ENCODE results near the gene STN1.

Gene STN1

GRCh38 chr10:103852856-103853255, 65.1 kb downstream of the STN1 start:
- Histone ChIP-seq H3K36me3 (ENCODE audit: insufficient read depth, low read length) (no peaks in the 10 kb centered on the region), H3F3A (ENCODE audit: insufficient read depth, low read length) (no peaks in the 10 kb centered on the region), H3K27me3 (ENCODE audit: insufficient read depth, low read length) (no peaks in the 10 kb centered on the region), H3K9ac (ENCODE audit: low read length) (no peak overlapping the region), H2AFZ (ENCODE audit: low read length) (no peak overlapping the region), H3K9me3 (ENCODE audit: low read length) (no peaks in the 10 kb centered on the region), H3K4me3 (ENCODE audit: low read depth, low read length, poor library complexity, severe bottlenecking) (no peak overlapping the region), H3K9me2 (ENCODE audit: low read depth, low read length) (no peaks in the 10 kb centered on the region), H3K4me2 (ENCODE audit: low read length) (no peak overlapping the region), H4K20me1 (ENCODE audit: insufficient read depth, low read length) (no peaks in the 10 kb centered on the region), H3K27ac (ENCODE audit: low read depth, low read length, poor library complexity, severe bottlenecking) (no peak overlapping the region), H3K4me1 (ENCODE audit: insufficient read depth, low read length, severe bottlenecking) (peaks cover 6% of the 10 kb centered on the region), H3K79me2 (ENCODE audit: insufficient read depth, low read length) (no peaks in the 10 kb centered on the region)
- TF ChIP-seq EZH2 (IDR thresholded peaks at IDR 0.05; ENCODE audit: borderline replicate concordance, low read length) = no peak
- TF ChIP-seq CTCF (IDR thresholded peaks at IDR 0.05; ENCODE audit: low read length) = no peak

- Histone ChIP-seq H3K4me3 (ENCODE audit: low read depth, low read length, poor library complexity, severe bottlenecking) (no peak overlapping the region), H3K4me1 (ENCODE audit: insufficient read depth, low read length, severe bottlenecking) (peaks cover 6% of the 10 kb centered on the region), H3K9ac (ENCODE audit: low read length) (no peak overlapping the region), H3K9me2 (ENCODE audit: low read depth, low read length) (no peaks in the 10 kb centered on the region), H3K4me2 (ENCODE audit: low read length) (no peak overlapping the region), H4K20me1 (ENCODE audit: insufficient read depth, low read length) (no peaks in the 10 kb centered on the region), H3K27me3 (ENCODE audit: insufficient read depth, low read length) (no peaks in the 10 kb centered on the region), H3K27ac (ENCODE audit: low read depth, low read length, poor library complexity, severe bottlenecking) (no peak overlapping the region), H2AFZ (ENCODE audit: low read length) (no peak overlapping the region), H3K36me3 (ENCODE audit: insufficient read depth, low read length) (no peaks in the 10 kb centered on the region), H3K79me2 (ENCODE audit: insufficient read depth, low read length) (no peaks in the 10 kb centered on the region), H3K9me3 (ENCODE audit: low read length) (no peaks in the 10 kb centered on the region), H3F3A (ENCODE audit: insufficient read depth, low read length) (no peaks in the 10 kb centered on the region)
- no peak for TF ChIP-seq CTCF (IDR thresholded peaks at IDR 0.05; ENCODE audit: low read length)
- TF ChIP-seq EZH2 (IDR thresholded peaks at IDR 0.05; ENCODE audit: borderline replicate concordance, low read length) = no peak
Observed at GRCh38 chr10:103852189-103852711, 65.7 kb downstream of the STN1 start.

- H3K27me3 ChIP-seq (ENCODE audit: insufficient read depth, low read length) = no peaks in the 10 kb centered on the region
- H3K9me3 ChIP-seq (ENCODE audit: low read length) = no peaks in the 10 kb centered on the region
- no peaks in the 10 kb centered on the region for H4K20me1 ChIP-seq (ENCODE audit: insufficient read depth, low read length)
- no peaks in the 10 kb centered on the region for H3F3A ChIP-seq (ENCODE audit: insufficient read depth, low read length)
- peaks cover 7% of the 10 kb centered on the region for H3K4me1 ChIP-seq (ENCODE audit: insufficient read depth, low read length, severe bottlenecking)
- H3K36me3 ChIP-seq (ENCODE audit: insufficient read depth, low read length) = no peaks in the 10 kb centered on the region
- no peak overlapping the region for H3K4me2 ChIP-seq (ENCODE audit: low read length)
- TF ChIP-seq EZH2 (IDR thresholded peaks at IDR 0.05; ENCODE audit: borderline replicate concordance, low read length) (no peak), CTCF (IDR thresholded peaks at IDR 0.05; ENCODE audit: low read length) (no peak)
- no peak overlapping the region for H2AFZ ChIP-seq (ENCODE audit: low read length)
- no peak overlapping the region for H3K27ac ChIP-seq (ENCODE audit: low read depth, low read length, poor library complexity, severe bottlenecking)
- no peaks in the 10 kb centered on the region for H3K79me2 ChIP-seq (ENCODE audit: insufficient read depth, low read length)
- no peaks in the 10 kb centered on the region for H3K9me2 ChIP-seq (ENCODE audit: low read depth, low read length)
- no peak overlapping the region for H3K4me3 ChIP-seq (ENCODE audit: low read depth, low read length, poor library complexity, severe bottlenecking)
- H3K9ac ChIP-seq (ENCODE audit: low read length) = no peak overlapping the region
Observed at GRCh38 chr10:103851261-103851660, 66.7 kb downstream of the STN1 start.

All from OCI-LY1 (cell line).